Measurements from ENCODE around the gene NOXRED1. TPM values are rescaled to one million over a fixed set of nuclear protein-coding genes. Genes with fewer than 3 reads are reported as not detected.
"Not testable (repeated sequence)": the region's sequence is repeated elsewhere in the genome, so short reads cannot be mapped to it uniquely, and the experiment has no call there.

NOXRED1 gene
- total RNA-seq, 1 experiment from 2014 or later = 1.2 TPM

DNA sequence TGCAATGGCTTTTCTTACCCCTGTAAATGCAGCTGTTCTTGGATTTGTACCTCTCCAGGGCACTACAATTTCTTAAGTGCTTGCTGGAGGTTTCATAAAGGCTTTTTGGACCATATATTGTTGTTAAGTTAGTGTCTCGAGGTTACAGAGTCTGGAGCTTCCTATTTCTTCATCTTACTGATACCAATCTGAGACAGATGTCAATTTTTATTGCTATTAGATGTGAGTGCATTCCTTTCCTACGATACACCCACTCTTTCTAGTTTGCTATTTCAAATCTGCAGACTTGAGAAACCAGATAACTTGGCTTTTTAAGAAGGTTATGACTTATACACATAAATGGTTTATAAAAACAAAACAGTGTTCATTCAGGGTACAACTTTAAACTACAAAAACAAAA lies 2.1 kb downstream of the NOXRED1 start:
- Mint-ChIP-seq H3K4me1 (ENCODE audit: low read depth, unreplicated experiment) (peaks cover 12% of the 10 kb centered on the region), H3K27ac (ENCODE audit: unreplicated experiment) (no peak overlapping the region), H3K27me3 (ENCODE audit: unreplicated experiment) (no peaks in the 10 kb centered on the region), H3K9me3 (ENCODE audit: low read depth, unreplicated experiment) (peaks cover 3% of the 10 kb centered on the region), H3K4me3 (ENCODE audit: low read depth, unreplicated experiment) (no peak overlapping the region), H3K36me3 (ENCODE audit: insufficient read depth, unreplicated experiment) (peaks cover 5% of the 10 kb centered on the region)
- no TSS peak for BruUV-seq (replicated peaks)
- TF ChIP-seq, protein P1, sequence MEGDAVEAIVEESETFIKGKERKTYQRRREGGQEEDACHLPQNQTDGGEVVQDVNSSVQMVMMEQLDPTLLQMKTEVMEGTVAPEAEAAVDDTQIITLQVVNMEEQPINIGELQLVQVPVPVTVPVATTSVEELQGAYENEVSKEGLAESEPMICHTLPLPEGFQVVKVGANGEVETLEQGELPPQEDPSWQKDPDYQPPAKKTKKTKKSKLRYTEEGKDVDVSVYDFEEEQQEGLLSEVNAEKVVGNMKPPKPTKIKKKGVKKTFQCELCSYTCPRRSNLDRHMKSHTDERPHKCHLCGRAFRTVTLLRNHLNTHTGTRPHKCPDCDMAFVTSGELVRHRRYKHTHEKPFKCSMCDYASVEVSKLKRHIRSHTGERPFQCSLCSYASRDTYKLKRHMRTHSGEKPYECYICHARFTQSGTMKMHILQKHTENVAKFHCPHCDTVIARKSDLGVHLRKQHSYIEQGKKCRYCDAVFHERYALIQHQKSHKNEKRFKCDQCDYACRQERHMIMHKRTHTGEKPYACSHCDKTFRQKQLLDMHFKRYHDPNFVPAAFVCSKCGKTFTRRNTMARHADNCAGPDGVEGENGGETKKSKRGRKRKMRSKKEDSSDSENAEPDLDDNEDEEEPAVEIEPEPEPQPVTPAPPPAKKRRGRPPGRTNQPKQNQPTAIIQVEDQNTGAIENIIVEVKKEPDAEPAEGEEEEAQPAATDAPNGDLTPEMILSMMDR (IDR thresholded peaks at IDR 0.05; ENCODE audit: unreplicated experiment) = no peak
- CTCF ChIA-PET = no interaction called here
- intact Hi-C loops (cut with micrococcal nuclease; ENCODE audit: unreplicated experiment) = no loop called here
- DNase-seq = no peak

DNA sequence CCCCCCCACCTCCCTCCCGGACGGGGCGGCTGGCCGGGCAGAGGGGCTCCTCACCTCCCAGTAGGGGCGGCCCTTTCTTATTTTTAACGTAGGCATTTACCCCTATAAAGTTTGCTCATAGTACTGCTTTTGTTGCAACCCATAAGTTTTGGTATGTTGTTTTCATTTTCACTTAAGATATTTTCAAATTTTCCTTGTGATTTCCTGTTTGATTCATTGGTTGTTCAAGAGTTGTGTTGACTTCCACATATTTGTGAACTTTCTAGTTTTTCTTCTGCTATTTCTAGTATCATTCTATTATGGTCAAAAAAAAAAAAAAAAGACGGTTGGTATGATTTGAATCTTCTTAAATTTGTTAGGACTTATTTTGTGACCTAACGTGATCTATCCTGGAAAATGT lies 6.5 kb downstream of the NOXRED1 start:
- Mint-ChIP-seq H3K9me3 (ENCODE audit: low read depth, unreplicated experiment) (peaks cover 3% of the 10 kb centered on the region), H3K27ac (ENCODE audit: unreplicated experiment) (no peak overlapping the region), H3K4me3 (ENCODE audit: low read depth, unreplicated experiment) (no peak overlapping the region), H3K4me1 (ENCODE audit: low read depth, unreplicated experiment) (peaks cover 8% of the 10 kb centered on the region), H3K27me3 (ENCODE audit: unreplicated experiment) (no peaks in the 10 kb centered on the region), H3K36me3 (ENCODE audit: insufficient read depth, unreplicated experiment) (no peaks in the 10 kb centered on the region)
- CTCF ChIA-PET = no interaction called here
- DNase-seq = no peak
- TF ChIP-seq, protein P1 (IDR thresholded peaks at IDR 0.05; ENCODE audit: unreplicated experiment) = no peak
- BruUV-seq (replicated peaks) = no TSS peak
- intact Hi-C loops (cut with micrococcal nuclease; ENCODE audit: unreplicated experiment) = no loop called here

DNA sequence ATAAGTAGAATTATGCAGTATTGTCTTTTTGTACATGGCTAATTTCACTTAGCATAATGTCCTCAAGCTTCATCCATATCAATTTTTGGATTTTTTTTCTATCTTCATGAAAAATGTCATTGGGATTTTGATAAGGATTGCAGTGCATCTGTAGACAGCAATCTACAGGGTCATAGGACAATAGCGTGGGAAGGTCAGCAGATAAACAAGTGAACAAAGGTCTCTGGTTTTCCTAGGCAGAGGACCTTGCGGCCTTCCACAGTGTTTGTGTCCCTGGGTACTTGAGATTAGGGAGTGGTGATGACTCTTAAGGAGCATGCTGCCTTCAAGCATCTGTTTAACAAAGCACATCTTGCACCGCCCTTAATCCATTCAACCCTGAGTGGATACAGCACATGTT lies 7.2 kb downstream of the NOXRED1 start:
- DNase-seq; H3K36me3 Mint-ChIP-seq (ENCODE audit: insufficient read depth, unreplicated experiment); H3K4me3 Mint-ChIP-seq (ENCODE audit: low read depth, unreplicated experiment); intact Hi-C loops (cut with micrococcal nuclease; ENCODE audit: unreplicated experiment); H3K27me3 Mint-ChIP-seq (ENCODE audit: unreplicated experiment); BruUV-seq (replicated peaks); H3K27ac Mint-ChIP-seq (ENCODE audit: unreplicated experiment); H3K9me3 Mint-ChIP-seq (ENCODE audit: low read depth, unreplicated experiment); H3K4me1 Mint-ChIP-seq (ENCODE audit: low read depth, unreplicated experiment): not testable (repeated sequence)
- CTCF ChIA-PET = interaction anchor here (1.0 kb wide), 1 partner anchor 27 kb away, joined by 3 read pairs; no protein-coding TSS in a partner anchor

DNA sequence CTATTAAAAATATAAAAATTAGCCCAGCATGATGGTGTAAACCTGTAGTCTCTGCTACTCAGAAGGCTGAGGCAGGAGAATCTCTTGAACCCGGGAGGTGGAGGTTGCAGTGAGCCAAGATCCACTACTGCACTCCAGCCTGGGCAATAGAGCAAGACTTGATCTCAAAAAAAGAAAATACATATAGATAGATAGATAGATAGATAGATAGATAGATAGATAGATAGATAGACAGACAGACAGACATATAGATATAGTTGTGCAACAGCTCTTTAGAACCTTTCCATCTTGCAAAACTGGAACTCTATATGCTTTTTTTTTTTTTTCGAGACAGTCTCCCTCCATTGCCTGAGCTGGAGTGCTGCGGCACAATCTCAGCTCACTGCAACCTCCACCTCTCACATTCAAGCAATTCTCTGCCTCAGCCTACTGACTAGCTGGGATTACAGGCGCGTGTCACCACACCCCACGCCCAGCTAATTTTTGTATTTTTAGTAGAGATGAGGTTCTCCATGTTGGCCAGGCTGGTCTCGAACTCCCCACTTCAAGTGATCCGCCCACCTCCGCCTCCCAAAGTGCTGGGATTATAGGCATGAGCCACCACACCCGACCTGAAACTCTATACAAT lies 7.8 kb downstream of the NOXRED1 start:
- H3K9me3 Mint-ChIP-seq (ENCODE audit: low read depth, unreplicated experiment); H3K27ac Mint-ChIP-seq (ENCODE audit: unreplicated experiment); H3K4me1 Mint-ChIP-seq (ENCODE audit: low read depth, unreplicated experiment); H3K4me3 Mint-ChIP-seq (ENCODE audit: low read depth, unreplicated experiment); intact Hi-C loops (cut with micrococcal nuclease; ENCODE audit: unreplicated experiment); H3K27me3 Mint-ChIP-seq (ENCODE audit: unreplicated experiment); H3K36me3 Mint-ChIP-seq (ENCODE audit: insufficient read depth, unreplicated experiment); BruUV-seq (replicated peaks); DNase-seq: not testable (repeated sequence)
- CTCF ChIA-PET = interaction anchor here (1.0 kb wide), 1 partner anchor 27 kb away, joined by 3 read pairs; no protein-coding TSS in a partner anchor

DNA sequence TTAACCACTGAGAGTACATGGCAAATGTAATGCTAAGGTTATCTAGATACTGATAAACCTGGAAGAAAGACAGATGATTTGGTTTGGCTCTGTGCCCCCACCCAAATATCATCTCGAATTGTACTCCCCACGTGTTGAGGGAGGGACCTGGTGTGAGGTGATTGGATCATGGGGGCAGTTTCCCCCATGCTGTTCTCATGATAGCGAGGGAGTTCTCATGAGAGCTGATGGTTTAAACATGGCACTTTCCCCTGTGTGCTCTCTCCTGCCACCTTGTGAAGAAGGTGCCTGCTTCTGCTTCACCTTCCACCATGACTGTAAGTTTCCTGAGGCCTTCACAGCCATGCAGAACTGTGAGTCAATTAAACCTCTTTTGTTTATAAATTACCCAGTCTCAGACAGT lies 14.2 kb downstream of the NOXRED1 start:
- no peak overlapping the region for H3K4me3 Mint-ChIP-seq (ENCODE audit: low read depth, unreplicated experiment)
- H3K27me3 Mint-ChIP-seq (ENCODE audit: unreplicated experiment) = no peaks in the 10 kb centered on the region
- peak; percentile 6 for DNase-seq
- BruUV-seq (replicated peaks) = no TSS peak
- intact Hi-C loops (cut with micrococcal nuclease; ENCODE audit: unreplicated experiment) = no loop called here
- no peaks in the 10 kb centered on the region for H3K36me3 Mint-ChIP-seq (ENCODE audit: insufficient read depth, unreplicated experiment)
- no peaks in the 10 kb centered on the region for H3K9me3 Mint-ChIP-seq (ENCODE audit: low read depth, unreplicated experiment)
- TF ChIP-seq, protein P1 (IDR thresholded peaks at IDR 0.05; ENCODE audit: unreplicated experiment) = no peak
- CTCF ChIA-PET = no interaction called here
- H3K4me1 Mint-ChIP-seq (ENCODE audit: low read depth, unreplicated experiment) = no peaks in the 10 kb centered on the region
- H3K27ac Mint-ChIP-seq (ENCODE audit: unreplicated experiment) = no peak overlapping the region

Data from Calu3 (cell line).